OCI-LY1 (cell line): Measurements from ENCODE around the gene GIGYF2.

Source experiments
- H2AFZ ChIP-seq: fragments of 200-600 bp; sonication (generic), shearing (Covaris generic); 2 replicates; pipeline ENCODE4 v1.6.0; 2014; ENCODE audit warnings: antibody characterized with exemption, mild to moderate bottlenecking, low read length
- H3F3A ChIP-seq: fragments of 200-600 bp; sonication (generic), shearing (Covaris generic); 2 replicates; pipeline ENCODE4 v1.6.0; 2014; ENCODE audit warnings: mild to moderate bottlenecking, antibody characterized with exemption, low read length, moderate library complexity; ENCODE audit not compliant: insufficient read depth
- H3K27ac ChIP-seq: fragments of 200-600 bp; sonication (generic); 2 replicates; pipeline ENCODE4 v1.5.1; 2014; ENCODE audit warnings: low read length, mixed run types, mild to moderate bottlenecking, low read depth; ENCODE audit not compliant: poor library complexity, severe bottlenecking
- H3K27me3 ChIP-seq: fragments of 200-600 bp; sonication (generic); 2 replicates; pipeline ENCODE4 v1.6.0; 2014; ENCODE audit warnings: antibody characterized with exemption, mild to moderate bottlenecking, low read length, moderate library complexity; ENCODE audit not compliant: insufficient read depth
- H3K36me3 ChIP-seq: fragments of 200-600 bp; sonication (generic); 2 replicates; pipeline ENCODE4 v1.6.1; 2014; ENCODE audit warnings: mild to moderate bottlenecking, antibody characterized with exemption, low read length, moderate library complexity, mixed read lengths; ENCODE audit not compliant: insufficient read depth
- H3K4me1 ChIP-seq: fragments of 200-600 bp; sonication (generic); 2 replicates; pipeline ENCODE4 v1.5.1; 2014; ENCODE audit warnings: mild to moderate bottlenecking, low read length, moderate library complexity; ENCODE audit not compliant: insufficient read depth, severe bottlenecking
- H3K4me2 ChIP-seq: fragments of 200-600 bp; sonication (generic), shearing (Covaris generic); 2 replicates; pipeline ENCODE4 v1.6.1; 2014; ENCODE audit warnings: low read length
- H3K4me3 ChIP-seq: fragments of 200-600 bp; sonication (generic); 2 replicates; pipeline ENCODE4 v1.5.1; 2014; ENCODE audit warnings: low read length, low read depth, mild to moderate bottlenecking, mixed read lengths; ENCODE audit not compliant: poor library complexity, severe bottlenecking
- H3K79me2 ChIP-seq: fragments of 200-600 bp; shearing (Covaris generic); 2 replicates; pipeline ENCODE4 v1.6.1; 2016; ENCODE audit warnings: mixed run types, low read length, mixed read lengths; ENCODE audit not compliant: insufficient read depth
- H3K9ac ChIP-seq: fragments of 200-600 bp; sonication (generic), shearing (Covaris generic); 2 replicates; pipeline ENCODE4 v1.6.1; 2014; ENCODE audit warnings: mild to moderate bottlenecking, low read length, mixed read lengths
- H3K9me2 ChIP-seq: fragments of 200-600 bp; sonication (generic), shearing (Covaris generic); 2 replicates; pipeline ENCODE4 v1.6.1; 2014; ENCODE audit warnings: low read depth, mild to moderate bottlenecking, low read length, mixed read lengths
- H3K9me3 ChIP-seq: fragments of 200-600 bp; shearing (Covaris generic); 2 replicates; pipeline ENCODE4 v1.6.1; 2014; ENCODE audit warnings: low read length, mixed read lengths
- H4K20me1 ChIP-seq: fragments of 200-600 bp; sonication (generic), shearing (Covaris generic); 2 replicates; pipeline ENCODE4 v1.6.0; 2016; ENCODE audit warnings: mild to moderate bottlenecking, low read length; ENCODE audit not compliant: insufficient read depth
- CTCF ChIP-seq: fragments of 200-600 bp; sonication (generic), shearing (Covaris generic); IDR thresholded peaks from 2 replicates; pipeline ENCODE4 v1.5.1; 2017; ENCODE audit warnings: mild to moderate bottlenecking, antibody characterized with exemption, low read length, moderate library complexity, mixed read lengths
- EZH2 ChIP-seq: fragments of 200-600 bp; sonication (generic), shearing (Covaris generic); IDR thresholded peaks from 2 replicates; pipeline ENCODE4 v1.8.0; 2017; ENCODE audit warnings: borderline replicate concordance, mixed run types, mild to moderate bottlenecking, antibody characterized with exemption, low read length, moderate library complexity, mixed read lengths

The GIGYF2 gene

DNA sequence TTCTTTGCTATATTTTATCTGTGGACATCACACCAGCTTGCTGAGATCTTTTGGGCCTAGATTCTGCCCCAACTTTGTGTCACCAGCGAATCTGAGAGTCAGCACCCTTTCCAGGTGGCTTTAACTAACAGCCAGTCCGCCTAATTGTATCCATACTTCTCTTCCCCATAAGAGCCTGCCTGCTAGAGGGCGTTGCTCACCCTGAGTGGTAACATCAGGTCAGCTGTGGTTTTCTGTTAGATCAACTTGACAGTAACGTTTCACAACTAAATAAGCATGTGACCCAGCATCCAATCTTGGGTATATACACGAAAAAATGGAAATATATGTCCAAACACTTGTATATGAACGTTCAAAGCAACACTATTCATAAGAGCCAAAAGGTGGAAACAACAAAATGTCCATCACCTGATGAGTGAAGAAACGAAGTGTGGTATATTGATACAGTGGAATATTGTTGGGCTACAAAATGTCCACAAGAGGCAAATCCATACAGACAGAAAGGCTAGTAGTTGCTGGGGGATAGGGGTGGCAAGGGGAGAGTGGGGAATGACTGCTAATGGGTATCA is 38.8 kb upstream of the GIGYF2 start:
- Histone ChIP-seq H2AFZ (no peak overlapping the region), H4K20me1 (no peaks in the 10 kb centered on the region), H3K9me3 (no peaks in the 10 kb centered on the region), H3K27me3 (no peaks in the 10 kb centered on the region), H3K4me2 (no peak overlapping the region), H3K9ac (no peak overlapping the region), H3K36me3 (no peaks in the 10 kb centered on the region), H3K27ac (no peak overlapping the region), H3K9me2 (no peaks in the 10 kb centered on the region), H3K79me2 (no peaks in the 10 kb centered on the region), H3K4me3 (no peak overlapping the region), H3K4me1 (no peaks in the 10 kb centered on the region), H3F3A (no peaks in the 10 kb centered on the region)
- TF ChIP-seq EZH2 (no peak), CTCF (peak; percentile 46)

DNA sequence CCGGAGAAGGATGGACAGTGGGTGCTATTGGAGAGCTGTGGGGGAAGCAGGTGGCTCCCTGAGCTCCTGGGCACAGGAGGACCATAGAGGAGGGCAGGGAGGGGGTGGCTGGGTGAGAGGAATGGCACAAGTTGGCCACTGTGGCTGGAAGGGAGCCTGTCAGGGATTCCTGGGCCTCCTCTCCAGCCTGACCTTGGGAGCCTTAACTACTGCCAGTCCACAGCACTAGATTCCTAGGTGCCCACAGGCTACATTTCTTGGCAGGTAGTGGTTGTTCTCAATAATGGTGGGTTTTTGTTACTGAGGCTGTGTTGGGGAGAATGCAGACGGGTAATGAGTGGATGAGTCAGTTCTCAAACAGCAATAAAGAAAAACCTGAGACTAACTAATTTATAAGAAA is 37.8 kb upstream of the GIGYF2 start:
- Histone ChIP-seq H3K79me2 (no peaks in the 10 kb centered on the region), H2AFZ (no peak overlapping the region), H3K4me2 (no peak overlapping the region), H3K9me2 (no peaks in the 10 kb centered on the region), H3K27ac (no peak overlapping the region), H3F3A (no peaks in the 10 kb centered on the region), H3K27me3 (no peaks in the 10 kb centered on the region), H3K36me3 (no peaks in the 10 kb centered on the region), H3K9me3 (no peaks in the 10 kb centered on the region), H3K4me3 (no peak overlapping the region), H3K9ac (no peak overlapping the region), H3K4me1 (no peaks in the 10 kb centered on the region), H4K20me1 (no peaks in the 10 kb centered on the region)
- TF ChIP-seq EZH2 (no peak), CTCF (no peak)

DNA sequence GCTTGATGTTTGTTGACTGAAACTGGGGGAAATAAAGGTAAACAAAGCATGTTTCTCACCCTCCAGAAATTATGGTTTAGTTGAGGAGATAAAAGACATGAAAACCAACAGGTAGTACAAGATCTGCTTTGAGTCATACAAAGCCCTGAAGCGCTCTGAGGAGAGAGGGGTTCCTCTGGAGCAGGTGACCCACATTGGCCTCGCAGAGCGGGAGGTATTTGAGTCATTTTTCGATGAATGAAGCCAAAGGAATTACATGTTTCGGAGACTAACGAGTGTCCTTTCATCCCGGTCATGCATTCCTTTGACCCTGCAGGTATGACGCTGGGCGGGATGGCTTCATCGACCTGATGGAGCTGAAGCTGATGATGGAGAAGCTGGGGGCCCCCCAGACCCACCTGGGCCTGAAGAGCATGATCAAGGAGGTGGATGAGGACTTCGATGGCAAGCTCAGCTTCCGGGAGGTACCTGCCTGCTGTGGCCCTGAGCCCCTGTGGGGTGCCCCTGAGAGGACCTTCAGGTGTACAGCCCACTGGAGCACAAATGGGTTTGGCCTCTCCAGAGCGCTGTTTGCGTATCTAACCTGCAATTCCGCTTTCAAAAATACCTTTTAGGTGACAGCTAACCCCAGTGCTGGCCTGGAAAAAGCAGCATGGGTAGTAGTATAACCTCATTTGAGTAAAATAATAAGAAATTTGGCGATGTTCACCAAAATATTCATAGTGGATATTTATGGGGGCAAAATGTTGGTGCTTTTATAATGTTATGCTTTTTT is 34.5 kb upstream of the GIGYF2 start:
- Histone ChIP-seq H3K4me3 (no peak overlapping the region), H3K27ac (no peak overlapping the region), H3K27me3 (peaks cover 4% of the 10 kb centered on the region; the same call in 1 of the 2 replicates), H2AFZ (no peak overlapping the region), H3K9me2 (no peaks in the 10 kb centered on the region), H3K4me1 (no peaks in the 10 kb centered on the region), H3K9me3 (no peaks in the 10 kb centered on the region), H4K20me1 (no peaks in the 10 kb centered on the region), H3K4me2 (no peak overlapping the region), H3K79me2 (no peaks in the 10 kb centered on the region), H3K36me3 (no peaks in the 10 kb centered on the region), H3K9ac (no peak overlapping the region), H3F3A (no peaks in the 10 kb centered on the region)
- TF ChIP-seq CTCF, result no peak
- TF ChIP-seq EZH2, result no peak
